ENCODE results near the gene UTP20. TPM values are rescaled to one million over a fixed set of nuclear protein-coding genes. Genes with fewer than 3 reads are reported as not detected.

The UTP20 gene
- total RNA-seq, 4 donors from 2014 or later, result 9.2 to 11.1 (median 9.5) TPM

DNA sequence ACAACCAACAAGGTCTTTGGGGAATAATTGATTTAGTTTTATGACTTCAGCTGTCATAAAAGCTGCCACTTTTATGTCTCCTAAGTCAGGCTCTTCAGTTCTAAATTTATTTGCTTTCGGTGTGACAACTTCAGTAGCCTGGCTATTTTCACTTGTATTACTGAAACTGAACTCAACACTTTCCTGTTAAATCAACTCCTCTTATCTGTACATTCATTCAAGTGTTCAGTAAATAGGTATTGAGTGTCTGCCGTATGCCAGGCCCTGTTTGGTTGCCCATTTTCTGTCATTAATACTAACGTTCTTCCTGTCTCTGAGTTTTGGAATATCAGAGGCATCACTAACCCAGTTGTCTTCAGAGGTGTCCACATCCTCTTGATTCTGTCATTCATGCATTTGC, 7.5 kb downstream of the UTP20 start:
- no peak for DNase-seq (ENCODE audit: low spot score in 2 of 2)
- no peak overlapping the region for H3K4me3 ChIP-seq (ENCODE audit: low read depth, poor library complexity, severe bottlenecking)
- intact Hi-C loops (cut with DNase I; ENCODE audit: low total_unique reads), result no loop called here
- 75 to 82% methylated on average over 3 of the region's 3 CpGs for WGBS, 2 donors
- TF ChIP-seq, protein P1, sequence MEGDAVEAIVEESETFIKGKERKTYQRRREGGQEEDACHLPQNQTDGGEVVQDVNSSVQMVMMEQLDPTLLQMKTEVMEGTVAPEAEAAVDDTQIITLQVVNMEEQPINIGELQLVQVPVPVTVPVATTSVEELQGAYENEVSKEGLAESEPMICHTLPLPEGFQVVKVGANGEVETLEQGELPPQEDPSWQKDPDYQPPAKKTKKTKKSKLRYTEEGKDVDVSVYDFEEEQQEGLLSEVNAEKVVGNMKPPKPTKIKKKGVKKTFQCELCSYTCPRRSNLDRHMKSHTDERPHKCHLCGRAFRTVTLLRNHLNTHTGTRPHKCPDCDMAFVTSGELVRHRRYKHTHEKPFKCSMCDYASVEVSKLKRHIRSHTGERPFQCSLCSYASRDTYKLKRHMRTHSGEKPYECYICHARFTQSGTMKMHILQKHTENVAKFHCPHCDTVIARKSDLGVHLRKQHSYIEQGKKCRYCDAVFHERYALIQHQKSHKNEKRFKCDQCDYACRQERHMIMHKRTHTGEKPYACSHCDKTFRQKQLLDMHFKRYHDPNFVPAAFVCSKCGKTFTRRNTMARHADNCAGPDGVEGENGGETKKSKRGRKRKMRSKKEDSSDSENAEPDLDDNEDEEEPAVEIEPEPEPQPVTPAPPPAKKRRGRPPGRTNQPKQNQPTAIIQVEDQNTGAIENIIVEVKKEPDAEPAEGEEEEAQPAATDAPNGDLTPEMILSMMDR (IDR thresholded peaks at IDR 0.05), result no peak

DNA sequence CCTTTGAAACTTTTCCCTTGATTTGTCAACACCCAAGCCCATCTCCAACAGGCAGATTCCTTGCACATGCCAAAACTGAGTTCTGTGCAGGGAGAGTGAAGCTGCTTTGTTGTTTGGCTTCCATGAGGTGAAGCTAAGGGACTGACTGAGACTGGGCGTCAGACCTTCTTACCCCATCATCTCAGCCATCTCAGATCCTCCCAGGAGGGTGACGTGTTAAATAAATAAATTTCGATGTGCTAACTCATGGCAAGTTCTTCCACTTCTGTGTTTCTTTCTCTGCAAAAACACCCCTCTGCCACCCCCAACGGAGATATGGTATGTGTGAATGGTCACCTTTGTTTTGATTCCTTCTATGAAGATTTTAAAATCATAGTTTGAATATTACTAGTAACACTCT, 17.8 kb downstream of the UTP20 start:
- intact Hi-C loops (cut with DNase I; ENCODE audit: low total_unique reads), result no loop called here

DNA sequence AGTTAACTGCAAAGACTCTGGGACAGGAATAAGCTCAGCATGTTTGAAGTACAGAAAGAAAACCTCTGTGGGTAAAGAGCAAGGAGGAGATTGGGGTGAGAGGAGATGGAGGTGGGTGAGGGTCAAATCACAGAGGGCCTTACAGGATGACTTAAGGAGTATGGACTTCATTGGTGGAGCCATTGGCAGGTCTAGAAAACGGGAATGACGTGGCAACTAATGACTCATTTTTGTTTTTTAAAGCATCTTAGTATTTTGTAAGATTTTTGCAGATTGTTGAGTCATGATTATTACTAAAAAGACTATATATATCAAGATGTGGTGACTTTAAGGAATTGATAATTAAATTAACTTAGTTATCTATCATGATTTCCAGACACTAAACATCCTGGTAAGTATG, 18.5 kb downstream of the UTP20 start:
- 73 to 80% methylated on average over 2 of the region's 2 CpGs for WGBS, 2 donors
- H3K4me3 ChIP-seq (ENCODE audit: low read depth, poor library complexity, severe bottlenecking), result no peak overlapping the region
- no peak for TF ChIP-seq POLR2A (IDR thresholded peaks at IDR 0.05)
- TF ChIP-seq, protein P1 (IDR thresholded peaks at IDR 0.05), result no peak
- DNase-seq (ENCODE audit: low spot score in 2 of 2), result no peak
- intact Hi-C loops (cut with DNase I; ENCODE audit: low total_unique reads), result no loop called here

More for the DNA sequence above, 17.8 kb downstream of the UTP20 start:
- 90 to 93% methylated on average over 4 of the region's 4 CpGs for WGBS, 2 donors
- no peak overlapping the region for H3K4me3 ChIP-seq (ENCODE audit: low read depth, poor library complexity, severe bottlenecking)
- no peak for DNase-seq (ENCODE audit: low spot score in 2 of 2)
- TF ChIP-seq, protein P1 (IDR thresholded peaks at IDR 0.05), result no peak
- TF ChIP-seq POLR2A (IDR thresholded peaks at IDR 0.05), result no peak

DNA sequence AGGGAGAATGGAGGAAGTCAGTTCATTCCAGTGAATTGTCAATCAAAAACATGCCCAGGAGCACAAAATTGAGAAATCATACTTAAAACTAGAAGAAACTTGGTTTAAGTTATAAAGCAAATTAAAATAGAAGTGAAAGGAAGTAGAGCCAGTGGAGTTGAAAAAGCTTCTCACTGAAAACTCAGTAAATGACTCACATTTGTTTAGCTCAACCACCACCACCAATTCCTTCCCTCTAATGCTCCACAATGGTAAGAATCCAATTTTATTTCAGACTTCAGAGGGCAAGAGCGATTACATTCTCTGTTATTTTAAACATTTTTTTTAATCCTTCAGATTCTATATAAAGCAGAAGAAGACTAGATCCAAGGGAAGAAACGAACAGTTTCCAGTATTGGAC, 19.4 kb downstream of the UTP20 start:
- WGBS, 2 donors, result 91 to 93% methylated on average over 2 of the region's 2 CpGs
- H3K4me3 ChIP-seq (ENCODE audit: low read depth, poor library complexity, severe bottlenecking), result no peak overlapping the region
- intact Hi-C loops (cut with DNase I; ENCODE audit: low total_unique reads), result no loop called here
- no peak for DNase-seq (ENCODE audit: low spot score in 2 of 2)
- TF ChIP-seq, protein P1 (IDR thresholded peaks at IDR 0.05), result no peak
- no peak for TF ChIP-seq POLR2A (IDR thresholded peaks at IDR 0.05)

DNA sequence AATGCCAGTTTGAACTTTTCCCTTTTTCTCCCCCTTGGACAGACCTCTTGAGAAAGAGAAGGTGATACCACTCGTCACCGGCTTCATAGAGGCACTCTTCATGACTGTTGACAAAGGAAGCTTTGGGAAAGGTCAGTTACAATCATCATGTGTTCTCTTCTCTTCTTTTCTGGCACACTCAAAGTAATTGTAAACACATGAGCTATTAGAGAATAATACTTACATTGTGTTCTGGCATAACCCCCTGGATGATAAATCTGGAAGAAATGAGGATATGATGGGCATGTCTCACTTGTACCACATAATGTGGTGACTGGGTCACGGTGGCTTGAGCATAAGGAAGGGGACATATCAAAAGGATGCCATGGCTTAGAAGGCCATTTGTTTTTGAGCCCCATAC, 20.0 kb downstream of the UTP20 start:
- 75 to 76% methylated on average over 3 of the region's 3 CpGs for WGBS, 2 donors
- intact Hi-C loops (cut with DNase I; ENCODE audit: low total_unique reads), result no loop called here
- H3K4me3 ChIP-seq (ENCODE audit: low read depth, poor library complexity, severe bottlenecking), result no peak overlapping the region
- TF ChIP-seq, protein P1 (IDR thresholded peaks at IDR 0.05), result no peak
- TF ChIP-seq POLR2A (IDR thresholded peaks at IDR 0.05), result no peak
- DNase-seq (ENCODE audit: low spot score in 2 of 2), result no peak

DNA sequence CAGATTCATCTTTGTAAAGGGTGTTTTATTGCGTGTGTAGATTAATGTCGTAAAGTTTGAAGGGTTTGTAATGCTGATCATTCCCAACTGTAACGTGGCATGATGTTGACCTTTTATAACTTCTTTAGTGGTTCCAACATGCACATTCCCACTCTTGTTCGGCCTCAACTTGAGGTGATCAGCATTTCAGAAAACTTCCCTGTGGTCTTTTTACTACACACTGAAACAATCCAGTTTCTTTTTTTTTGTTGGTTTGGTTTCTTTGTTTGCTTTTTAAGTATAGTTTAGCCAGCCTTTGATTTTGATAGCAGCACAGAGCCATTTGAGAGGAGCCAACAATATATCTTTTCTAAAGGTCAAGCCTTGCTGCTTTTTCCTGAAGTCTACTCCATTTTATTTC, 22.8 kb downstream of the UTP20 start:
- 70 to 83% methylated on average over 4 of the region's 4 CpGs for WGBS, 2 donors
- intact Hi-C loops (cut with DNase I; ENCODE audit: low total_unique reads), result no loop called here
- no peak overlapping the region for H3K4me3 ChIP-seq (ENCODE audit: low read depth, poor library complexity, severe bottlenecking)
- TF ChIP-seq POLR2A (IDR thresholded peaks at IDR 0.05), result no peak
- TF ChIP-seq, protein P1 (IDR thresholded peaks at IDR 0.05), result no peak
- DNase-seq (ENCODE audit: low spot score in 2 of 2), result no peak
